Thyroid gland (tissue), 4 donors: ENCODE measurements around the gene ICAM4. TPM values are rescaled to one million over a fixed set of nuclear protein-coding genes. Genes with fewer than 3 reads are reported as not detected.

Experiments used
- DNase-seq, 2 donors: peaks; one replicate each; pipeline ENCODE4 v3.0.0-alpha.2; 2019
- H3K27ac ChIP-seq, 3 donors: fragments of 200-600 bp; sonication (generic); 1 replicate in 2 of 3; 2 replicates in 1 of 3; pipeline ENCODE4 v1.5.1; 2016 to 2019; ENCODE audit warnings: mild to moderate bottlenecking in 1 of 3, moderate library complexity in 1 of 3
- H3K27me3 ChIP-seq: fragments of 200-600 bp; sonication (generic); one replicate; pipeline ENCODE4 v1.5.1; 2019
- H3K36me3 ChIP-seq, 2 donors: fragments of 200-600 bp; sonication (generic); one replicate each; pipeline ENCODE4 v1.5.1; 2016 to 2019
- H3K4me1 ChIP-seq, 2 donors: fragments of 200-600 bp; sonication (generic); one replicate each; pipeline ENCODE4 v1.5.1; 2017 to 2019
- H3K4me3 ChIP-seq, 3 donors: fragments of 200-600 bp; sonication (generic); replicated peaks in 1 of 3; 1 replicate in 2 of 3; 2 replicates in 1 of 3; pipeline ENCODE4 v1.5.1; 2016; ENCODE audit warnings: mild to moderate bottlenecking in 1 of 3
- H3K9me3 ChIP-seq: fragments of 200-600 bp; sonication (generic); one replicate; pipeline ENCODE4 v1.5.1; 2017
- CTCF ChIP-seq, 6 experiments: fragments of 200-600 bp in 3 of 6; fragments of 450-650 bp in 3 of 6; sonication (generic) in 3 of 6; IDR thresholded peaks; one replicate each; pipeline ENCODE4 v1.5.1; 2016 to 2019; ENCODE audit warnings: antibody characterized with exemption in 6 of 6, mild to moderate bottlenecking in 2 of 6, inconsistent platforms in 1 of 6, moderate library complexity in 1 of 6
- POLR2A ChIP-seq, 2 donors: fragments of 450-650 bp; IDR thresholded peaks; one replicate each; pipeline ENCODE4 v1.6.1; 2017; ENCODE audit warnings: antibody characterized with exemption in 2 of 2, mild to moderate bottlenecking in 2 of 2, moderate library complexity in 1 of 2
- WGBS, 2 donors: methylation state at CpG; one replicate each; pipeline ENCODE4 v1.1.5; 2017; 5-methylcytosine and 5-hydroxymethylcytosine counted together
- intact Hi-C: fragments of 100-400 bp; cut with DNase I; formaldehyde crosslinking; loops from one replicate; pipeline ENCODE4 v1.15.1; 2023
- total RNA-seq, 4 donors: library from RNA; depleted of rRNA; stranded (reverse); fragments of >200 nt; gene quantifications; one replicate each; pipeline ENCODE4 v1.2.3, GENCODE V29; 2016

ICAM4 gene
- total RNA-seq, 4 donors from 2014 or later: 0.44 TPM; not detected in 3

GRCh38 chr19:10291554-10292205, 4.9 kb downstream of the ICAM4 start:
- Histone ChIP-seq H3K9me3 (no peaks in the 10 kb centered on the region), H3K4me1 (peaks cover 35 to 83% of the 10 kb centered on the region in 2 donors), H3K27me3 (peaks cover 49% of the 10 kb centered on the region), H3K4me3 (peak overlapping the region in 1 of 3 donors; percentile 21), H3K36me3 (no peaks in the 10 kb centered on the region), H3K27ac (no peak overlapping the region)
- intact Hi-C loops: no loop called here
- TF ChIP-seq CTCF (IDR thresholded peaks at IDR 0.05): no peak
- WGBS, 2 donors: 0 to 6% methylated on average over 4 to 21 of the region's 49 CpGs
- DNase-seq: no peak

- Histone ChIP-seq H3K36me3 (no peaks in the 10 kb centered on the region), H3K4me1 (peaks cover 29 to 77% of the 10 kb centered on the region in 2 donors), H3K27ac (no peak overlapping the region), H3K27me3 (peaks cover 49% of the 10 kb centered on the region), H3K4me3 (peak overlapping the region in 1 of 3 donors; percentile 21), H3K9me3 (no peaks in the 10 kb centered on the region)
- WGBS, 2 donors: 1 to 2% methylated on average over 24 to 36 of the region's 45 CpGs
- TF ChIP-seq CTCF (IDR thresholded peaks at IDR 0.05): no peak
- no peak for TF ChIP-seq POLR2A (IDR thresholded peaks at IDR 0.05)
- intact Hi-C loops: no loop called here
- peak; percentile 55 to 59 for DNase-seq
These were observed 5.5 kb downstream of the ICAM4 start for GRCh38 chr19:10292206-10292788.

DNA sequence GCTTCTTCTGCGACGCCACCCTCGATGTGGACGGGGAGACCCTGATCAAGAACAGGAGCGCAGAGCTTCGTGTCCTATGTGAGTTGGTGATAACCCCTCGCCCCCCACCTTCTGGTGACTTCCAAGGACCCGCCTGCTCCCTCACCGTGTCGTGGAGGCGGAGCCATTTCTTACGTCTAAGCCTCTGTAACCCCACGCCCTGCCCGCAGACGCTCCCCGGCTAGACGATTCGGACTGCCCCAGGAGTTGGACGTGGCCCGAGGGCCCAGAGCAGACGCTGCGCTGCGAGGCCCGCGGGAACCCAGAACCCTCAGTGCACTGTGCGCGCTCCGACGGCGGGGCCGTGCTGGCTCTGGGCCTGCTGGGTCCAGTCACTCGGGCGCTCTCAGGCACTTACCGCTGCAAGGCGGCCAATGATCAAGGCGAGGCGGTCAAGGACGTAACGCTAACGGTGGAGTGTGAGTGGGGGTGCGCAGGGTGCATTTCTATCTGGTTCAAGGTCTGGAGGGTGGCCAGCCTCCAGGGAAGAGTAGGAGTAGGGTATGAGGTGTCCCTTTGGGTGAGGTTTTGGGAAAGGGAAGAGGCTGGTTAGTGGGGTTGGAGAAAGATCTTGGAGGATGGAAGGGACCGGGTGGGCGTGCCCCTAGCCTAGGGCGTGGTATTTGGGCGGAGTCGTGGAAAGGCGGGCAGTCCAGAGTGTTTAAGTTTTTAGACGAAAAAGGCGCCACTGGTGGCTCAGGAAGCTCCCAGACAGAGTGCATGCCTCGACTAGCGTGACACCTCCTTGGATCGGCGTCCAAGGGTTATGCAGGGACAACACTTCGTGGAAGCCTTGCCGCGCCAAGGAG, 6.3 kb downstream of the ICAM4 start:
- WGBS, 2 donors: 19 to 21% methylated on average over 42 to 44 of the region's 56 CpGs
- Histone ChIP-seq H3K4me3 (no peak overlapping the region), H3K36me3 (no peaks in the 10 kb centered on the region), H3K9me3 (no peaks in the 10 kb centered on the region), H3K4me1 (peaks cover 29 to 74% of the 10 kb centered on the region in 2 donors), H3K27me3 (peaks cover 49% of the 10 kb centered on the region), H3K27ac (no peak overlapping the region)
- DNase-seq: peak; percentile 50 to 54
- TF ChIP-seq POLR2A (IDR thresholded peaks at IDR 0.05) (no peak), CTCF (IDR thresholded peaks at IDR 0.05) (no peak)
- intact Hi-C loops: no loop called here

DNA sequence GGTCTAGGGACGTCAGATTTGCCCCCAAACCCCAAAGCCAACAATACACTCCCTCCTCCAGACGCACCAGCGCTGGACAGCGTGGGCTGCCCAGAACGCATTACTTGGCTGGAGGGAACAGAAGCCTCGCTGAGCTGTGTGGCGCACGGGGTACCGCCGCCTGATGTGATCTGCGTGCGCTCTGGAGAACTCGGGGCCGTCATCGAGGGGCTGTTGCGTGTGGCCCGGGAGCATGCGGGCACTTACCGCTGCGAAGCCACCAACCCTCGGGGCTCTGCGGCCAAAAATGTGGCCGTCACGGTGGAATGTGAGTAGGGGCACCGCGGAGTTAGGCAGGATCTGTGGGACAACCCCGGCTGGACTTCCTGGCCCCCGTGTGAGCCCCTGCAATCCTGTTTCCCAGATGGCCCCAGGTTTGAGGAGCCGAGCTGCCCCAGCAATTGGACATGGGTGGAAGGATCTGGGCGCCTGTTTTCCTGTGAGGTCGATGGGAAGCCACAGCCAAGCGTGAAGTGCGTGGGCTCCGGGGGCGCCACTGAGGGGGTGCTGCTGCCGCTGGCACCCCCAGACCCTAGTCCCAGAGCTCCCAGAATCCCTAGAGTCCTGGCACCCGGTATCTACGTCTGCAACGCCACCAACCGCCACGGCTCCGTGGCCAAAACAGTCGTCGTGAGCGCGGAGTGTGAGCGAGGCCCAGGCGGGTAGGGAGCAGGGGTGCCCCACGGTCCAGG, 7.0 kb downstream of the ICAM4 start:
- DNase-seq: no peak
- H3K27me3 ChIP-seq: peaks cover 45% of the 10 kb centered on the region
- peaks cover 29 to 69% of the 10 kb centered on the region in 2 donors for H3K4me1 ChIP-seq
- no peaks in the 10 kb centered on the region for H3K36me3 ChIP-seq
- TF ChIP-seq POLR2A (IDR thresholded peaks at IDR 0.05): no peak
- TF ChIP-seq CTCF (IDR thresholded peaks at IDR 0.05): no peak
- 15 to 32% methylated on average over 15 to 17 of the region's 49 CpGs for WGBS, 2 donors
- H3K9me3 ChIP-seq: no peaks in the 10 kb centered on the region
- intact Hi-C loops: no loop called here
- H3K4me3 ChIP-seq: no peak overlapping the region
- no peak overlapping the region for H3K27ac ChIP-seq
